ENCODE measurements around the gene ZMYND11.

DNA sequence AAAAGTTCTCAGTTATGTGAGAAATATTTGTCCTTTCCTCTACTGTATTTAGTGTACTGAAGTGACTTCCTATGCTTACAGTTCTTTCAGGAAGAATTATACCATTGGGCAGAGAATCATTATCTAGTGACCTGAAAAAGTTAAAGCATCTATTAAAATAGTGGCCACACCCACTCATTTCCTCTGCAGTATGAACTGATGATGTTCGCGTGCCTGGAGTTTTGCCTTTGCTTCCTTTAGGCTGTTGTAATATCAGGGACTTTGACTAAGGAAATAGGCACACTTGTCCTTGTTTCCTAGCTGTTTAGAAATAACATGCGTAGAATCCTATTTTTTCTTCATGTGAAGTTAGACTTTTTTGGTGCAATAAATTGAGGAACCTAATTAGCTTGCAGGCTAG, 100.7 kb downstream of the ZMYND11 start:
- TF ChIP-seq POLR2A (IDR thresholded peaks at IDR 0.05; ENCODE audit: low read length) (no peak), RAD21 (conservative IDR thresholded peaks at IDR 0.05 in 1 of 2, IDR thresholded peaks at IDR 0.05 in 1 of 2) (no peak), HOXB5 (CRISPR knock-in tag; IDR thresholded peaks at IDR 0.05) (no peak), CEBPB (IDR thresholded peaks at IDR 0.05) (no peak), CHD4 (IDR thresholded peaks at IDR 0.05; ENCODE audit: borderline replicate concordance) (no peak), MAX (IDR thresholded peaks at IDR 0.05) (no peak), EP300 (IDR thresholded peaks at IDR 0.05) (no peak), BHLHE40 (IDR thresholded peaks at IDR 0.05; ENCODE audit: low read depth, low read length) (no peak), PBX3 (IDR thresholded peaks at IDR 0.05) (no peak), USF2 (IDR thresholded peaks at IDR 0.05) (no peak), KDM1A (IDR thresholded peaks at IDR 0.05; ENCODE audit: low read depth) (no peak)
- TF ChIP-seq, protein P1, sequence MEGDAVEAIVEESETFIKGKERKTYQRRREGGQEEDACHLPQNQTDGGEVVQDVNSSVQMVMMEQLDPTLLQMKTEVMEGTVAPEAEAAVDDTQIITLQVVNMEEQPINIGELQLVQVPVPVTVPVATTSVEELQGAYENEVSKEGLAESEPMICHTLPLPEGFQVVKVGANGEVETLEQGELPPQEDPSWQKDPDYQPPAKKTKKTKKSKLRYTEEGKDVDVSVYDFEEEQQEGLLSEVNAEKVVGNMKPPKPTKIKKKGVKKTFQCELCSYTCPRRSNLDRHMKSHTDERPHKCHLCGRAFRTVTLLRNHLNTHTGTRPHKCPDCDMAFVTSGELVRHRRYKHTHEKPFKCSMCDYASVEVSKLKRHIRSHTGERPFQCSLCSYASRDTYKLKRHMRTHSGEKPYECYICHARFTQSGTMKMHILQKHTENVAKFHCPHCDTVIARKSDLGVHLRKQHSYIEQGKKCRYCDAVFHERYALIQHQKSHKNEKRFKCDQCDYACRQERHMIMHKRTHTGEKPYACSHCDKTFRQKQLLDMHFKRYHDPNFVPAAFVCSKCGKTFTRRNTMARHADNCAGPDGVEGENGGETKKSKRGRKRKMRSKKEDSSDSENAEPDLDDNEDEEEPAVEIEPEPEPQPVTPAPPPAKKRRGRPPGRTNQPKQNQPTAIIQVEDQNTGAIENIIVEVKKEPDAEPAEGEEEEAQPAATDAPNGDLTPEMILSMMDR (IDR thresholded peaks at IDR 0.05) = no peak
- TF ChIP-seq, protein P2, sequence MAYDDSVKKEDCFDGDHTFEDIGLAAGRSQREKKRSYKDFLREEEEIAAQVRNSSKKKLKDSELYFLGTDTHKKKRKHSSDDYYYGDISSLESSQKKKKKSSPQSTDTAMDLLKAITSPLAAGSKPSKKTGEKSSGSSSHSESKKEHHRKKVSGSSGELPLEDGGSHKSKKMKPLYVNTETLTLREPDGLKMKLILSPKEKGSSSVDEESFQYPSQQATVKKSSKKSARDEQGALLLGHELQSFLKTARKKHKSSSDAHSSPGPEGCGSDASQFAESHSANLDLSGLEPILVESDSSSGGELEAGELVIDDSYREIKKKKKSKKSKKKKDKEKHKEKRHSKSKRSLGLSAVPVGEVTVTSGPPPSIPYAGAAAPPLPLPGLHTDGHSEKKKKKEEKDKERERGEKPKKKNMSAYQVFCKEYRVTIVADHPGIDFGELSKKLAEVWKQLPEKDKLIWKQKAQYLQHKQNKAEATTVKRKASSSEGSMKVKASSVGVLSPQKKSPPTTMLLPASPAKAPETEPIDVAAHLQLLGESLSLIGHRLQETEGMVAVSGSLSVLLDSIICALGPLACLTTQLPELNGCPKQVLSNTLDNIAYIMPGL (CRISPR knock-in tag; IDR thresholded peaks at IDR 0.05; ENCODE audit: borderline replicate concordance) = no peak

Measured in A549 (cell line).